ENCODE data around the gene DOCK9.

GRCh38 chr13:98966019-98966418 lies 11.8 kb downstream of the DOCK9 start:
- no peak for TF ChIP-seq NR2C2 (CRISPR knock-in tag; IDR thresholded peaks at IDR 0.05)
- TF ChIP-seq MAX (CRISPR knock-in tag; IDR thresholded peaks at IDR 0.05), result no peak
- no peak for TF ChIP-seq CTCF (IDR thresholded peaks at IDR 0.05)
- no peak for TF ChIP-seq SP1 (CRISPR knock-in tag; conservative IDR thresholded peaks at IDR 0.05)
- no peak for TF ChIP-seq USF2 (CRISPR knock-in tag; IDR thresholded peaks at IDR 0.05)
- TF ChIP-seq PREB (CRISPR knock-in tag; IDR thresholded peaks at IDR 0.05; ENCODE audit: borderline replicate concordance), result no peak
- no peak for TF ChIP-seq JUN (CRISPR knock-in tag; IDR thresholded peaks at IDR 0.05)
- TF ChIP-seq CREM (CRISPR knock-in tag; IDR thresholded peaks at IDR 0.05), result no peak
- no peak for TF ChIP-seq CREB1 (CRISPR knock-in tag; IDR thresholded peaks at IDR 0.05)
- no peak for TF ChIP-seq FOXJ3 (CRISPR knock-in tag; IDR thresholded peaks at IDR 0.05; ENCODE audit: borderline replicate concordance)
- no peak for TF ChIP-seq ATF6 (CRISPR knock-in tag; IDR thresholded peaks at IDR 0.05)

All from WTC11 (cell line).